HepG2 (cell line): ENCODE measurements around the gene PDRG1. TPM values are rescaled to one million over a fixed set of nuclear protein-coding genes. Genes with fewer than 3 reads are reported as not detected.

Experiments
- CBFB ChIP-seq: sonication (generic); formaldehyde crosslinking; IDR thresholded peaks from 2 replicates; pipeline ENCODE4 v1.4.0; 2020; ENCODE audit warnings: missing genetic modification reagents
- ELF1 ChIP-seq: sonication (generic); formaldehyde crosslinking; IDR thresholded peaks from 2 replicates; pipeline ENCODE4 v1.4.0; 2020; ENCODE audit warnings: missing genetic modification reagents
- FOXA3 ChIP-seq: IDR thresholded peaks from 2 replicates; pipeline ENCODE4 v1.6.1; 2016; ENCODE audit warnings: missing genetic modification reagents, missing compliant biosample characterization
- GMEB2 ChIP-seq: IDR thresholded peaks from 2 replicates; pipeline ENCODE4 v1.6.1; 2016; ENCODE audit warnings: missing biosample characterization, missing genetic modification reagents, low read depth
- MBD4 ChIP-seq: IDR thresholded peaks from 2 replicates; pipeline ENCODE4 v1.6.1; 2012; ENCODE audit warnings: low read length, inconsistent platforms, borderline replicate concordance
- NR2C2 ChIP-seq: sonication (generic); formaldehyde crosslinking; IDR thresholded peaks from 2 replicates; pipeline ENCODE4 v1.4.0; 2020; ENCODE audit warnings: missing genetic modification reagents, mild to moderate bottlenecking, moderate library complexity, borderline replicate concordance
- SMAD9 ChIP-seq: sonication (generic); formaldehyde crosslinking; IDR thresholded peaks from 2 replicates; pipeline ENCODE4 v1.5.1; 2020; ENCODE audit warnings: mild to moderate bottlenecking, missing genetic modification reagents
- STAT5B ChIP-seq: sonication (generic); formaldehyde crosslinking; IDR thresholded peaks from 2 replicates; pipeline ENCODE4 v1.4.0; 2020; ENCODE audit warnings: missing genetic modification reagents
- U2AF2 ChIP-seq: fragments of 200-400 bp; formaldehyde crosslinking; IDR thresholded peaks from 2 replicates; pipeline ENCODE4 v1.6.1; 2017; ENCODE audit warnings: low read depth, mild to moderate bottlenecking, low read length
- ZNF205 ChIP-seq: IDR thresholded peaks from 2 replicates; pipeline ENCODE4 v1.6.1; 2018; ENCODE audit warnings: missing biosample characterization, missing genetic modification reagents
- ZNF281 ChIP-seq: sonication (generic); formaldehyde crosslinking; IDR thresholded peaks from 2 replicates; pipeline ENCODE4 v1.4.0; 2020; ENCODE audit warnings: missing genetic modification reagents, borderline replicate concordance
- ZNF383 ChIP-seq: sonication (generic); formaldehyde crosslinking; IDR thresholded peaks from 2 replicates; pipeline ENCODE4 v1.4.0; 2020; ENCODE audit warnings: missing genetic modification reagents, mild to moderate bottlenecking, borderline replicate concordance
- ZSCAN20 ChIP-seq: sonication (generic); formaldehyde crosslinking; IDR thresholded peaks from 2 replicates; pipeline ENCODE4 v1.4.0; 2020; ENCODE audit warnings: missing genetic modification reagents, mild to moderate bottlenecking, borderline replicate concordance
- polyA plus RNA-seq, 8 experiments: library from polyadenylated mRNA; depleted of rRNA in 3 of 8; stranded (reverse) in 7 of 8; unstranded in 1 of 8; fragments of >200 nt; fragmentation: Illumina TruSeq in 4 of 8; extraction: Trizol in 4 of 8; gene quantifications; 2 replicates each; pipeline versions ENCODE4 v1.2.1 to v1.2.3, GENCODE V29; 2011 to 2016; ENCODE audit warnings: low read depth in 4 of 8, missing spikeins in 1 of 8, mixed read lengths in 1 of 8; ENCODE audit not compliant: insufficient read depth in 1 of 8
- total RNA-seq, 5 experiments: library from RNA; depleted of rRNA; stranded (reverse); fragments of >200 nt; fragmentation: Illumina TruSeq; extraction: Trizol; gene quantifications; 2 replicates each; pipeline ENCODE4 v1.2.3, GENCODE V29; 2016; ENCODE audit warnings: low read depth in 1 of 5
- TF ChIP-seq, protein P1 (sequence below): sonication (generic); formaldehyde crosslinking; IDR thresholded peaks from 2 replicates; pipeline ENCODE4 v1.4.0; 2020; ENCODE audit warnings: missing genetic modification reagents
- TF ChIP-seq, protein P2 (sequence below): sonication (generic); formaldehyde crosslinking; IDR thresholded peaks from 2 replicates; pipeline ENCODE4 v1.9.0; 2022; ENCODE audit warnings: low read depth, missing genetic modification reagents

PDRG1 gene
- total and polyA plus RNA-seq, 2 of the 13 experiments (the other 11 are each of a cell fraction or from before 2014, with no cell fraction given), result 16.6 to 18.0 TPM

DNA sequence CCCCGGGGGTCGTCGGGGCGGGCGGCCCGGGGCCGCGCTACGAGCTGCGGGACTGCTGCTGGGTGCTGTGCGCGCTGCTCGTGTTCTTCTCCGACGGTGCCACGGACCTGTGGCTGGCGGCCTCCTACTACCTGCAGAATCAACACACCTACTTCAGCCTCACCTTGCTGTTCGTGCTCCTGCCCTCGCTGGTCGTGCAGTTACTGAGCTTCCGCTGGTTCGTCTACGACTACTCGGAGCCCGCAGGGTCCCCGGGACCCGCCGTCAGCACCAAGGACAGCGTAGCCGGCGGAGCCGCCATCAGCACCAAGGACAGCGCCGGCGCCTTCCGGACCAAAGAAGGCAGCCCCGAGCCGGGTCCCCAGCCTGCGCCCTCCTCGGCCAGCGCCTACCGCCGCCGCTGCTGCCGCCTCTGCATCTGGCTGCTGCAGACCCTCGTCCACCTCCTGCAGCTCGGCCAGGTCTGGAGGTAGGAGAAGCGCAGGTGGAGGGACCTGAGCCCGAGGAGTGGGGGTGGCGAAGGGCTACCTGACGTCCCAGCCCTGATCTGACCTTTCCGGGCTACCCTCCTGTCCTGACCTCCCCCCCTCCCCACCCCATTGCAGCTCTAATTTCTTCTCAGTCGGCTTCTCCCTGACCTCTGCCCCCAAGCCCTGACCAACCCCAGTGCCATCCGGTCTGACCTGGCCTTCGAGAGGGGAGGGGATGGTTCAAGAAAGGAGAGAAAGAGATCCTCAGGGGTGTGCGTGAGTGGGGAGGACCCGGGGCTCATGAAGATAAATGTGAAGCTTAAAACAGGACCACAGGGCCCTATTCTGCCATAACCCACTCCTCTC lies 16.7 kb upstream of the PDRG1 start (continued):
- TF ChIP-seq, protein P1, sequence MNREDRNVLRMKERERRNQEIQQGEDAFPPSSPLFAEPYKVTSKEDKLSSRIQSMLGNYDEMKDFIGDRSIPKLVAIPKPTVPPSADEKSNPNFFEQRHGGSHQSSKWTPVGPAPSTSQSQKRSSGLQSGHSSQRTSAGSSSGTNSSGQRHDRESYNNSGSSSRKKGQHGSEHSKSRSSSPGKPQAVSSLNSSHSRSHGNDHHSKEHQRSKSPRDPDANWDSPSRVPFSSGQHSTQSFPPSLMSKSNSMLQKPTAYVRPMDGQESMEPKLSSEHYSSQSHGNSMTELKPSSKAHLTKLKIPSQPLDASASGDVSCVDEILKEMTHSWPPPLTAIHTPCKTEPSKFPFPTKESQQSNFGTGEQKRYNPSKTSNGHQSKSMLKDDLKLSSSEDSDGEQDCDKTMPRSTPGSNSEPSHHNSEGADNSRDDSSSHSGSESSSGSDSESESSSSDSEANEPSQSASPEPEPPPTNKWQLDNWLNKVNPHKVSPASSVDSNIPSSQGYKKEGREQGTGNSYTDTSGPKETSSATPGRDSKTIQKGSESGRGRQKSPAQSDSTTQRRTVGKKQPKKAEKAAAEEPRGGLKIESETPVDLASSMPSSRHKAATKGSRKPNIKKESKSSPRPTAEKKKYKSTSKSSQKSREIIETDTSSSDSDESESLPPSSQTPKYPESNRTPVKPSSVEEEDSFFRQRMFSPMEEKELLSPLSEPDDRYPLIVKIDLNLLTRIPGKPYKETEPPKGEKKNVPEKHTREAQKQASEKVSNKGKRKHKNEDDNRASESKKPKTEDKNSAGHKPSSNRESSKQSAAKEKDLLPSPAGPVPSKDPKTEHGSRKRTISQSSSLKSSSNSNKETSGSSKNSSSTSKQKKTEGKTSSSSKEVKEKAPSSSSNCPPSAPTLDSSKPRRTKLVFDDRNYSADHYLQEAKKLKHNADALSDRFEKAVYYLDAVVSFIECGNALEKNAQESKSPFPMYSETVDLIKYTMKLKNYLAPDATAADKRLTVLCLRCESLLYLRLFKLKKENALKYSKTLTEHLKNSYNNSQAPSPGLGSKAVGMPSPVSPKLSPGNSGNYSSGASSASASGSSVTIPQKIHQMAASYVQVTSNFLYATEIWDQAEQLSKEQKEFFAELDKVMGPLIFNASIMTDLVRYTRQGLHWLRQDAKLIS (CRISPR knock-in tag), result peak; percentile 100
- TF ChIP-seq ZNF383 (peak; percentile 100), FOXA3 (peak; percentile 99), ZNF281 (CRISPR knock-in tag) (peak; percentile 100), U2AF2 (no peak), GMEB2 (CRISPR knock-in tag) (peak; percentile 87; the same call in 1 of the 2 replicates), SMAD9 (peak; percentile 100), CBFB (peak; percentile 100), NR2C2 (peak; percentile 93), ELF1 (CRISPR knock-in tag) (peak; percentile 95), ZSCAN20 (CRISPR knock-in tag) (peak; percentile 100), MBD4 (no peak), ZNF205 (peak; percentile 100), STAT5B (CRISPR knock-in tag) (peak; percentile 100)
- TF ChIP-seq, protein P2, sequence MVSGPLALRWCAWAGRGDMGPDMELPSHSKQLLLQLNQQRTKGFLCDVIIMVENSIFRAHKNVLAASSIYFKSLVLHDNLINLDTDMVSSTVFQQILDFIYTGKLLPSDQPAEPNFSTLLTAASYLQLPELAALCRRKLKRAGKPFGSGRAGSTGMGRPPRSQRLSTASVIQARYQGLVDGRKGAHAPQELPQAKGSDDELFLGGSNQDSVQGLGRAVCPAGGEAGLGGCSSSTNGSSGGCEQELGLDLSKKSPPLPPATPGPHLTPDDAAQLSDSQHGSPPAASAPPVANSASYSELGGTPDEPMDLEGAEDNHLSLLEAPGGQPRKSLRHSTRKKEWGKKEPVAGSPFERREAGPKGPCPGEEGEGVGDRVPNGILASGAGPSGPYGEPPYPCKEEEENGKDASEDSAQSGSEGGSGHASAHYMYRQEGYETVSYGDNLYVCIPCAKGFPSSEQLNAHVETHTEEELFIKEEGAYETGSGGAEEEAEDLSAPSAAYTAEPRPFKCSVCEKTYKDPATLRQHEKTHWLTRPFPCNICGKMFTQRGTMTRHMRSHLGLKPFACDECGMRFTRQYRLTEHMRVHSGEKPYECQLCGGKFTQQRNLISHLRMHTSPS, result peak; percentile 99
